ENCODE measurements around the gene GLT6D1. TPM values are rescaled to one million over a fixed set of nuclear protein-coding genes. Genes with fewer than 3 reads are reported as not detected.

GLT6D1 gene, protein sequence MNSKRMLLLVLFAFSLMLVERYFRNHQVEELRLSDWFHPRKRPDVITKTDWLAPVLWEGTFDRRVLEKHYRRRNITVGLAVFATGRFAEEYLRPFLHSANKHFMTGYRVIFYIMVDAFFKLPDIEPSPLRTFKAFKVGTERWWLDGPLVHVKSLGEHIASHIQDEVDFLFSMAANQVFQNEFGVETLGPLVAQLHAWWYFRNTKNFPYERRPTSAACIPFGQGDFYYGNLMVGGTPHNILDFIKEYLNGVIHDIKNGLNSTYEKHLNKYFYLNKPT
- polyA plus RNA-seq (2012; ENCODE audit: low read depth, missing spikeins), result not detected

DNA sequence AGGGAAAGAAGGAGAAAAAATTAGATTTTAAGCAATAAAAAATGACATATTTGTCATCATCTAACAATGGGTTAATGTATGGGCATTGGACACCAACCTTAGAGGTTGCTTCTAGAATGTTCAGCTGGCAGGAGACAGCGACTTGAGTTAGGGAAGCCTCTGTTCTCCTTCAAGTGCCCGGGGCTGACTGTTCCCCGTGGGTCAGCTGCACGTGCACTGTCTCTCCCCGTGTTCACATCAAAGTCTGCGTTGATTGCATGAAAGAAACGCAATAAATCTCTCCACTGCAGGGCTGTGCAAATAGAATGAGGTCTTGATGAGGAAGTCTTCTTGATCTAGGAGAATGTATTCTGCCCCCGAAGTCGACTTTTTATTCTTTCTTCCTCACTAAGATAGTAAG lies at the start of gene GLT6D1:
GLT6D1 (minus strand) TSS at position 345 of the 400 bp plus-strand sequence. CDS start 353 bp downstream, outside the sequence.
- TF ChIP-seq PAX5 (IDR thresholded peaks at IDR 0.05; ENCODE audit: insufficient read depth, low read length, severe bottlenecking) (no peak), TAF1 (IDR thresholded peaks at IDR 0.05; ENCODE audit: low read depth, low read length) (no peak), POLR2AphosphoS5 (IDR thresholded peaks at IDR 0.05; ENCODE audit: low read depth, low read length) (no peak), POU2F2 (IDR thresholded peaks at IDR 0.05; ENCODE audit: low read depth, low read length) (no peak), SPI1 (IDR thresholded peaks at IDR 0.05; ENCODE audit: low read depth, low read length) (no peak), POLR2A (IDR thresholded peaks at IDR 0.05; ENCODE audit: low read depth, low read length) (no peak)
- DNase-seq (ENCODE audit: insufficient read length, low spot score), result no peak
- no peak for FAIRE-seq

DNA sequence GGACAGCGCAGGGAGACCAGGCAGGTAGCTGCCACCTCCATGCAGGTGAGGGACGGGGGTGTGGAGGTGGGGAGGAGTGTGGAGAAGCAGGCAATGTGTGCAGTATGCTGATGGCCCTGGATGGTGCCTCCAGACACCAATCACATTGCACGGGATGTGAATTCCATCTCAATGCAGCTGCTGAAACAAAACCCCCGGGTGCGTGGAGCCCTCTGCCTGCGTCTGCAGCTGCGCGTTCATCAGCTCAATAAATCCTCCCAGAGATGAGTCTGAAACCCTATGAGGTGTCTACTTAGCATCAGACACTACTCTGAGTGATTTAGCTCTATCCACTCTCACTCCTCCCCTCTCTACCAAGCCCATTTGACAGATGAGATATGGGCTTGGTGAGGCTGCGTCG lies 49.7 kb upstream of the GLT6D1 start:
- DNase-seq (ENCODE audit: insufficient read length, low spot score) (no peak), FAIRE-seq (no peak)
- TF ChIP-seq POLR2AphosphoS5 (IDR thresholded peaks at IDR 0.05; ENCODE audit: low read depth, low read length) (no peak), SPI1 (IDR thresholded peaks at IDR 0.05; ENCODE audit: low read depth, low read length) (no peak), POU2F2 (IDR thresholded peaks at IDR 0.05; ENCODE audit: low read depth, low read length) (no peak), PAX5 (IDR thresholded peaks at IDR 0.05; ENCODE audit: insufficient read depth, low read length, severe bottlenecking) (no peak), POLR2A (IDR thresholded peaks at IDR 0.05; ENCODE audit: low read depth, low read length) (no peak), TAF1 (IDR thresholded peaks at IDR 0.05; ENCODE audit: low read depth, low read length) (no peak)

DNA sequence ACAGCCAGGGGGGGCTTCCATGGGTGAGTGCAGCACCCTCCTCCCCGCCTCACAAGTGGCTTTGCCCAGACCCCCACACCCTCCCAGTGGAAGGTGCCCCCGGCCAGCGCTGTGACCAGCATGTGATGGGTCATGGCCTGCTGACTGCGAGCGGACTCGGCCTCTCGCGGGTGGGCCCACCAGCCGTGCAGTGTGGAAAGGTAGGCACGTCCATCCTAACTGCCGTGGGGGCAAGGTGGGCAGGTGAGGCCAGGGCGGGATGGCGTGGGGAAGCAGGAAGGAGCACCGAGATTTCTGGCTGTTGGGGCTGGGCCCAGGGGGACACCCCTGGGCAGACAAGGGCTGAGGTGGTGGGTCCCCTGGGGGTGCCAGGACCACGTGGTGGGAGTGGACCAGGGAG lies 47.9 kb upstream of the GLT6D1 start:
- no peak for FAIRE-seq
- TF ChIP-seq PAX5 (IDR thresholded peaks at IDR 0.05; ENCODE audit: insufficient read depth, low read length, severe bottlenecking), result no peak
- TF ChIP-seq TAF1 (IDR thresholded peaks at IDR 0.05; ENCODE audit: low read depth, low read length), result no peak
- no peak for TF ChIP-seq POU2F2 (IDR thresholded peaks at IDR 0.05; ENCODE audit: low read depth, low read length)
- no peak for TF ChIP-seq POLR2A (IDR thresholded peaks at IDR 0.05; ENCODE audit: low read depth, low read length)
- TF ChIP-seq SPI1 (IDR thresholded peaks at IDR 0.05; ENCODE audit: low read depth, low read length), result no peak
- TF ChIP-seq POLR2AphosphoS5 (IDR thresholded peaks at IDR 0.05; ENCODE audit: low read depth, low read length), result no peak

GRCh38 chr9:135684691-135685090 lies 45.4 kb upstream of the GLT6D1 start:
- no peak for FAIRE-seq
- TF ChIP-seq POLR2A (IDR thresholded peaks at IDR 0.05; ENCODE audit: low read depth, low read length), result no peak

More for the DNA sequence above, 47.9 kb upstream of the GLT6D1 start:
- DNase-seq (ENCODE audit: insufficient read length, low spot score), result no peak

DNA sequence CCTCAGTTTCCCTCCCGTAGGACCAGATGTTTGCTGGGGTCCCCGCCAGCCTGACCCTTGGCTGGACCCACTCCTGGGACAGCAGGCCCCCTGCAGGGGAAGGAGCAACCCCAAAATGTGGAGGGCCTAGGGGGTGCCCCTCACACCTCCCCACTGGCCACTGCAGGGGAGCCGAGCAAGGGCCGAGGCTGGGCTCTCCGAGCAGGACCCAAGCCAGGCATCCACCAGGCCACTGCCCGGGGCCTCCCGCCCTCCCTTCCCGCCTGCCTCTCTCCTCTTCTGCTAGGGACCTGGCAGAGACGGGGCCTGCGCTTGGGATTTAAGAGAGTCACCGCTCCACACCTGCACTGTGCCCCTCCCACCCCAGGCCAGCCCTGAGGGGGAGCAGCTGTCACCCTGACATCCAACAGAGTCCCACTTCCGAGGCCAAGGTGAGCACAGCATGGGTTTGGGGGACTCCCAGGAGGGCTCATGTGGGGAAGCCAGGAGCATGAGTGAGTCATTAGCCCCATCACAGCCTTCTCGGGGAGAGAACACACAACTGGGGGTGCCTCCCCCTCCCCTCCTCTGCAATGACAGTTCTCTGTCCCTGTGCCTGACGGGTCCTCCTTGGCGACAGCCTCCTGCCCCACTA lies 44.2 kb upstream of the GLT6D1 start:
- FAIRE-seq (no peak), DNase-seq (ENCODE audit: insufficient read length, low spot score) (no peak)
- no peak for TF ChIP-seq TAF1 (IDR thresholded peaks at IDR 0.05; ENCODE audit: low read depth, low read length)
- TF ChIP-seq POU2F2 (IDR thresholded peaks at IDR 0.05; ENCODE audit: low read depth, low read length), result no peak
- TF ChIP-seq POLR2A (IDR thresholded peaks at IDR 0.05; ENCODE audit: low read depth, low read length), result no peak
- TF ChIP-seq POLR2AphosphoS5 (IDR thresholded peaks at IDR 0.05; ENCODE audit: low read depth, low read length), result no peak
- TF ChIP-seq PAX5 (IDR thresholded peaks at IDR 0.05; ENCODE audit: insufficient read depth, low read length, severe bottlenecking), result no peak
- no peak for TF ChIP-seq SPI1 (IDR thresholded peaks at IDR 0.05; ENCODE audit: low read depth, low read length)

More at GRCh38 chr9:135684691-135685090, 45.4 kb upstream of the GLT6D1 start:
- no peak for DNase-seq (ENCODE audit: insufficient read length, low spot score)

DNA sequence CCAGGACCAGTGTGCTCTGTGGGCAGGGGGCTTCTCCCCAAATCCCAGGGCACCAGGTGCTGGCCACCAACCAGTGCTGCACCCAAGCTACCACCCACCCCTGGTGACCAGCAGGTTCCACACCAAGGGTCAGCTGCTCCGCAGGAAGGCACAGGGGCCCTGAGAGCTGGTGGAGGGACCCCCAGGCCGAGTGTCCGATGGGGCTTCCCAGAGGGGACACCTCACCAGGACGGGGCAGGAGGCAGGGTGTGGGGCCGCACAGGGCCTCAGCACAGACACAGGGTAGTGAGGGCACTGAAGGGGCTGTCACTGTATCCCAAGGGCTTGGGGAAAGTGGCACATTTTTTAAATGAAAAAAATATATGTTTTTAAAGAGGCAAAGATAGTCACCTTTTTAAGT lies 41.8 kb upstream of the GLT6D1 start:
- DNase-seq (ENCODE audit: insufficient read length, low spot score), result no peak
- TF ChIP-seq POU2F2 (IDR thresholded peaks at IDR 0.05; ENCODE audit: low read depth, low read length) (no peak), SPI1 (IDR thresholded peaks at IDR 0.05; ENCODE audit: low read depth, low read length) (no peak), PAX5 (IDR thresholded peaks at IDR 0.05; ENCODE audit: insufficient read depth, low read length, severe bottlenecking) (no peak), POLR2A (IDR thresholded peaks at IDR 0.05; ENCODE audit: low read depth, low read length) (no peak), TAF1 (IDR thresholded peaks at IDR 0.05; ENCODE audit: low read depth, low read length) (no peak), POLR2AphosphoS5 (IDR thresholded peaks at IDR 0.05; ENCODE audit: low read depth, low read length) (no peak)
- FAIRE-seq, result no peak

DNA sequence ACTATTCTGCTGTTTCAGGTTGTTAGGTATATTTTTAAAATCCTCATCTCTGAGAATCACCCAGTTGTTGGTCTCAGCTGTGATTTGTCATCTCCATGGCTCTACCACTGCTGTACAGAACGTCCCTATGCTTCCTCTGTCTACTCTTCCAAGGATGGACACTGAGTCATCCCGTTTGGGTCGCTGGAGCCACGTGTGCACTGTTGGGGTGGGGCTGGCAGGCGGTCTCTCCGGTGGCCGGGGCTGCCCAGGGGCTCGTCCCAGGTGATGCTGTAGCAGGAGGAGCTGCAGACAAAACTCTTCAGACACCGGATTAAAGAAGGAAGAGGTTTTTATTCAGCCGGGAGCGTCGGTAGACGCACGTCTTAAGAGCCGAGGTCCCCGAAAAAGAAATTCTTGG lies 40.7 kb upstream of the GLT6D1 start:
- no peak for FAIRE-seq
- no peak for DNase-seq (ENCODE audit: insufficient read length, low spot score)
- TF ChIP-seq POLR2A (IDR thresholded peaks at IDR 0.05; ENCODE audit: low read depth, low read length) (no peak), POU2F2 (IDR thresholded peaks at IDR 0.05; ENCODE audit: low read depth, low read length) (no peak), SPI1 (IDR thresholded peaks at IDR 0.05; ENCODE audit: low read depth, low read length) (no peak), PAX5 (IDR thresholded peaks at IDR 0.05; ENCODE audit: insufficient read depth, low read length, severe bottlenecking) (no peak)

- no peak for TF ChIP-seq POU2F2 (IDR thresholded peaks at IDR 0.05; ENCODE audit: low read depth, low read length)
- no peak for TF ChIP-seq POLR2A (IDR thresholded peaks at IDR 0.05; ENCODE audit: low read depth, low read length)
- TF ChIP-seq TAF1 (IDR thresholded peaks at IDR 0.05; ENCODE audit: low read depth, low read length), result no peak
- no peak for TF ChIP-seq POLR2AphosphoS5 (IDR thresholded peaks at IDR 0.05; ENCODE audit: low read depth, low read length)
- no peak for TF ChIP-seq SPI1 (IDR thresholded peaks at IDR 0.05; ENCODE audit: low read depth, low read length)
- no peak for TF ChIP-seq PAX5 (IDR thresholded peaks at IDR 0.05; ENCODE audit: insufficient read depth, low read length, severe bottlenecking)
- FAIRE-seq, result no peak
Observed at GRCh38 chr9:135678236-135679017, 39.1 kb upstream of the GLT6D1 start.

DNA sequence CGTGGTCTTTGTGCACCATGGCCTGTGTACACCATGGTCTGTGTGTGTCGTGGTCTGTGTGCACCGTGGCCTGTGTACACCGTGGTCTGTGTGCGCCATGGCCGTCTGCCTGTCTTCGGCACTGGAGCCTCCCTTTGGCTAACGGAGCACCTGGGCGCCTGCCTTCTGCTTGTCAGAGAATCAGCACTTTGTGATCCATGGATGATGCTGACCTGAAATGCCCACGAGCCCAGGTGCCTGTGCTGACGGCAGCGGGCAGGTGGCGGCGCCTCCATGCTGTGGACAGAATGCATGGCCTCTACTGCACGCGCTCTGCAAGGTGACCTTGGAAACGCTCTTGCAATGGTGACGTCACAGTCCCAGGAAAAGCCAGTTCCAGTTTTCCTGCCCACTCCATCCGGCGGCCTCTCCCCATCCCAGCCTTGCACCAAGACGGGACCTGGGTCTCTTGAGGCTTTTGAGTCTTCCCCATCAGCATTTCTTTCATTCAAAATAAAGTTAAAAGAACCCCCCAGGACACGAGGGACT lies 38.4 kb upstream of the GLT6D1 start:
- DNase-seq (ENCODE audit: insufficient read length, low spot score) (no peak), FAIRE-seq (no peak)
- TF ChIP-seq TAF1 (IDR thresholded peaks at IDR 0.05; ENCODE audit: low read depth, low read length) (no peak), PAX5 (IDR thresholded peaks at IDR 0.05; ENCODE audit: insufficient read depth, low read length, severe bottlenecking) (no peak), POLR2A (IDR thresholded peaks at IDR 0.05; ENCODE audit: low read depth, low read length) (no peak), POU2F2 (IDR thresholded peaks at IDR 0.05; ENCODE audit: low read depth, low read length) (no peak), POLR2AphosphoS5 (IDR thresholded peaks at IDR 0.05; ENCODE audit: low read depth, low read length) (no peak), SPI1 (IDR thresholded peaks at IDR 0.05; ENCODE audit: low read depth, low read length) (no peak)

More at GRCh38 chr9:135678236-135679017, 39.1 kb upstream of the GLT6D1 start:
- no peak for DNase-seq (ENCODE audit: insufficient read length, low spot score)

Measured in GM12891 (cell line).